GM12878 (cell line): ENCODE measurements around the gene BCL2L14.

Experiments
- ASH2L ChIP-seq: fragments of 300-600, 200-600 bp; sonication (generic); IDR thresholded peaks from 2 replicates; pipeline ENCODE4 v1.6.1; 2017; ENCODE audit warnings: low read depth, mild to moderate bottlenecking, borderline replicate concordance
- CTCF ChIP-seq, 3 experiments: IDR thresholded peaks in 2 of 3; conservative IDR thresholded peaks in 1 of 3; 2 replicates each; pipeline ENCODE4 v1.5.1; 2011; ENCODE audit warnings: low read depth in 3 of 3, low read length in 3 of 3, mild to moderate bottlenecking in 3 of 3, control low read depth in 2 of 3, moderate library complexity in 2 of 3, inconsistent platforms in 1 of 3, mixed read lengths in 1 of 3; ENCODE audit not compliant: control insufficient read depth in 2 of 3, insufficient read depth in 1 of 3; ENCODE audit errors: extremely low read depth in 1 of 3
- EP300 ChIP-seq, 2 experiments: fragments of 150-350 bp in 1 of 2; IDR thresholded peaks; 2 replicates each; pipeline ENCODE4 v1.6.1; 2011 to 2012; ENCODE audit warnings: low read depth in 2 of 2, low read length in 2 of 2, borderline replicate concordance in 1 of 2, improper control_type of control experiment in 1 of 2, inconsistent platforms in 1 of 2; ENCODE audit not compliant: control insufficient read depth in 1 of 2
- EZH2 ChIP-seq: IDR thresholded peaks from 2 replicates; pipeline ENCODE4 v1.6.1; 2012; ENCODE audit warnings: low read depth, mild to moderate bottlenecking, control low read depth, inconsistent platforms, low read length, borderline replicate concordance; ENCODE audit not compliant: control insufficient read depth
- IKZF1 ChIP-seq: fragments of 450-650 bp; conservative IDR thresholded peaks from 2 replicates; pipeline ENCODE4 v1.6.1; 2017; ENCODE audit warnings: antibody characterized with exemption, mild to moderate bottlenecking
- KAT2A ChIP-seq: conservative IDR thresholded peaks from 2 replicates; pipeline ENCODE4 v1.6.1; 2011; ENCODE audit warnings: low read depth, low read length; ENCODE audit not compliant: control insufficient read depth
- KDM1A ChIP-seq: fragments of 200-600 bp; sonication (generic); IDR thresholded peaks from 2 replicates; pipeline ENCODE4 v1.6.1; 2016; ENCODE audit warnings: borderline replicate concordance
- PBX3 ChIP-seq: IDR thresholded peaks from 2 replicates; pipeline ENCODE4 v1.6.1; 2011; ENCODE audit warnings: mild to moderate bottlenecking, low read depth, low read length, moderate library complexity; ENCODE audit not compliant: insufficient replicate concordance
- RAD51 ChIP-seq: fragments of 450-650 bp; IDR thresholded peaks from 2 replicates; pipeline ENCODE4 v1.6.1; 2016; ENCODE audit warnings: moderate library complexity, mild to moderate bottlenecking, inconsistent platforms
- RBBP5 ChIP-seq: fragments of 200-600 bp; sonication (generic); conservative IDR thresholded peaks from 2 replicates; pipeline ENCODE4 v1.6.1; 2016
- RELB ChIP-seq: fragments of 450-650 bp; IDR thresholded peaks from 2 replicates; pipeline ENCODE4 v1.6.1; 2017; ENCODE audit warnings: low read depth, mild to moderate bottlenecking, moderate library complexity
- SP1 ChIP-seq: IDR thresholded peaks from one replicate; pipeline ENCODE4 v1.6.1; 2011; ENCODE audit warnings: low read depth, low read length

- TF ChIP-seq CTCF (IDR thresholded peaks at IDR 0.05 in 2 of 3, conservative IDR thresholded peaks at IDR 0.05 in 1 of 3; ENCODE audit: control insufficient read depth in 2 of 3, extremely low read depth in 1 of 3, insufficient read depth in 1 of 3, low read depth in 3 of 3, low read length in 3 of 3) (no peak), EP300 (IDR thresholded peaks at IDR 0.05; ENCODE audit: borderline replicate concordance in 1 of 2, control insufficient read depth in 1 of 2, low read depth in 2 of 2, low read length in 2 of 2) (no peak), SP1 (no peak), KAT2A (no peak), RBBP5 (no peak), RELB (no peak), IKZF1 (no peak), RAD51 (no peak), PBX3 (no peak), KDM1A (no peak), ASH2L (no peak), EZH2 (no peak)
These were observed 28.4 kb downstream of the BCL2L14 start for GRCh38 chr12:12099102-12099501.
